Esophagus muscularis mucosa (tissue), 3 donors: ENCODE measurements around the gene RPL37A.

Source experiments
- CTCF ChIP-seq, 3 experiments: fragments of 200-600 bp in 2 of 3; fragments of 450-650 bp in 1 of 3; sonication (generic) in 2 of 3; IDR thresholded peaks; one replicate each; pipeline ENCODE4 v1.5.1; 2017 to 2019; ENCODE audit warnings: antibody characterized with exemption in 3 of 3, mild to moderate bottlenecking in 2 of 3, moderate library complexity in 1 of 3
- EP300 ChIP-seq: sonication (generic); formaldehyde crosslinking; IDR thresholded peaks from one replicate; pipeline ENCODE4 v1.6.1; 2017; ENCODE audit warnings: antibody characterized with exemption

DNA sequence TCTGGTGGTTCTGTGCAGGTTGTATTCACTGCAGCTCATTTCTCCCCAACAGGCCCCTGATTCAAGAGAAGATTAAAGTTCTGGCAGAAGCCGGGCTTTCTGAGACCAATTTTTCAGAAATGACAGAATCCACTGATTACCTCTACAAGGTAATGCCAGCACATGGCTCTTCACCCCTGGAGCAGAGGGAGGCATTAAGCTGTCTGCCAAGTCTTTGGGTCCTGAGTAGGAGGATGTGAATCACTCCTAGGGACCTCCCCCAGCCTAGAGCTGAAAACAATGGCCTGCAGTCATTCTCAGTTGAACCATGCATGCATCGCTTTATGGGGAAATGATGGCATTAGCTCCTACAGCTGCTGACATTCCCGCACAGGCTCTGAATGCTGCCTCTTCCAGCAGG, 20.5 kb upstream of the RPL37A start:
- no peak for TF ChIP-seq EP300
- no peak for TF ChIP-seq CTCF (IDR thresholded peaks at IDR 0.05)
